ENCODE measurements around the gene TLL2. TPM values are rescaled to one million over a fixed set of nuclear protein-coding genes. Genes with fewer than 3 reads are reported as not detected.

Gene TLL2
- total and polyA plus RNA-seq, 2 of the 4 experiments (the other 2 are of a cell fraction): under 0.01 to 0.05 TPM

- Histone ChIP-seq H2BK5ac (ENCODE audit: low read depth, low read length, poor library complexity, severe bottlenecking) (no peak overlapping the region), H3K4me2 (ENCODE audit: low read depth, low read length) (no peak overlapping the region), H3K14ac (replicated peaks; ENCODE audit: low read depth, low read length) (no peak overlapping the region), H3K4me3 (ENCODE audit: insufficient read depth, low read depth, low read length) (no peak overlapping the region), H3K27me3 (ENCODE audit: control insufficient read depth, insufficient read depth, low read length) (peaks cover 4% of the 10 kb centered on the region; the same call in 1 of the 2 replicates), H3K4ac (ENCODE audit: low read depth, low read length) (no peak overlapping the region), H3K9ac (ENCODE audit: low read depth, low read length) (no peak overlapping the region), H2AFZ (replicated peaks; ENCODE audit: low read length, poor library complexity) (no peak overlapping the region), H3K79me1 (ENCODE audit: low read depth in 1 of 2, low read length in 2 of 2) (no peaks in the 10 kb centered on the region), H3K27ac (ENCODE audit: insufficient read depth, low read length) (no peak overlapping the region), H4K91ac (ENCODE audit: insufficient read depth, low read depth, low read length) (no peak overlapping the region), H3K23ac (ENCODE audit: low read depth, low read length) (no peak overlapping the region), H2BK15ac (ENCODE audit: low read depth, low read length) (no peak overlapping the region), H3K56ac (ENCODE audit: extremely low read depth, insufficient read depth, low read length) (no peak overlapping the region), H3K18ac (ENCODE audit: low read depth, low read length) (no peak overlapping the region), H4K5ac (ENCODE audit: low read depth, low read length) (no peak overlapping the region), H2AK9ac (replicated peaks; ENCODE audit: low read depth, low read length, poor library complexity) (no peak overlapping the region), H2BK120ac (ENCODE audit: low read depth, low read length) (no peak overlapping the region), H2AK5ac (ENCODE audit: low read depth, low read length) (no peak overlapping the region), H2BK20ac (ENCODE audit: low read depth, low read length) (no peak overlapping the region), H3K4me1 (ENCODE audit: control insufficient read depth, insufficient read depth, low read length) (no peaks in the 10 kb centered on the region), H4K8ac (ENCODE audit: low read depth in 2 of 2, low read length in 2 of 2) (no peak overlapping the region), H3K9me1 (ENCODE audit: insufficient read depth, low read length) (no peaks in the 10 kb centered on the region), H3K36me3 (ENCODE audit: control insufficient read depth, insufficient read depth, low read length) (no peaks in the 10 kb centered on the region), H3K9me3 (ENCODE audit: control insufficient read depth, insufficient read depth, low read length) (no peaks in the 10 kb centered on the region), H4K20me1 (ENCODE audit: insufficient read depth, low read length) (no peaks in the 10 kb centered on the region)
- BruUV-seq (replicated peaks): no TSS peak
- intact Hi-C loops (cut with micrococcal nuclease): no loop called here
- in situ Hi-C loops (cut with MboI; ENCODE audit: low sequenced_read_pairs): no loop called here
- DNase-seq (no peak), ATAC-seq (ENCODE audit: low read depth) (no peak)
- ChIA-PET POLR2A (ENCODE audit: unreplicated experiment) (no interaction called here), CTCF (no interaction called here)
- dilution Hi-C loops (cut with HindIII; ENCODE audit: low sequenced_read_pairs, unreplicated experiment): no loop called here
- TF ChIP-seq RAD21 (IDR thresholded peaks at IDR 0.05; ENCODE audit: low read length) (no peak), CEBPB (IDR thresholded peaks at IDR 0.05; ENCODE audit: low read depth, low read length) (no peak), POLR2A (IDR thresholded peaks at IDR 0.05; ENCODE audit: low read depth, low read length) (no peak)
- WGBS, 2 experiments (ENCODE audit: extremely low coverage in 2 of 2, insufficient read length in 1 of 2): 65% methylated on average over 4 of the region's 9 CpGs; no CpG with 5 or more reads in 1 of the 2 experiments
Observed at GRCh38 chr10:96478355-96478754, 35.4 kb downstream of the TLL2 start.
